Stomach (tissue), 19 donors: ENCODE results near the gene MLIP. TPM values are rescaled to one million over a fixed set of nuclear protein-coding genes. Genes with fewer than 3 reads are reported as not detected.

Experiments
- DNase-seq, 2 donors: peaks; one replicate each; pipeline versions ENCODE4 v3.0.0 to v3.0.0-alpha.2; 2013 to 2019
- H3K27ac ChIP-seq, 5 donors: fragments of 200-600 bp in 4 of 5; sonication (generic) in 4 of 5; one replicate each; pipeline ENCODE4 v1.5.1; 2013 to 2019; ENCODE audit warnings: mild to moderate bottlenecking in 1 of 5, moderate library complexity in 1 of 5
- H3K27me3 ChIP-seq, 3 donors: fragments of 200-600 bp; sonication (generic); one replicate each; pipeline ENCODE4 v1.5.1; 2017 to 2019; ENCODE audit warnings: mixed run types in 1 of 3
- H3K36me3 ChIP-seq, 4 donors: fragments of 200-600 bp; sonication (generic); 1 replicate in 3 of 4; 2 replicates in 1 of 4; pipeline ENCODE4 v1.5.1; 2016 to 2019
- H3K4me1 ChIP-seq, 4 donors: fragments of 200-600 bp; sonication (generic); one replicate each; pipeline ENCODE4 v1.5.1; 2016 to 2019
- H3K4me3 ChIP-seq, 4 donors: fragments of 200-600 bp; sonication (generic) in 3 of 4; one replicate each; pipeline ENCODE4 v1.5.1; 2016 to 2019; ENCODE audit warnings: mild to moderate bottlenecking in 1 of 4
- H3K9me3 ChIP-seq, 4 donors: fragments of 200-600 bp; sonication (generic); one replicate each; pipeline ENCODE4 v1.5.1; 2016 to 2019
- CTCF ChIP-seq, 7 experiments: fragments of 450-650 bp in 4 of 7; fragments of 200-600 bp in 3 of 7; sonication (generic) in 3 of 7; IDR thresholded peaks; one replicate each; pipeline ENCODE4 v1.5.1; 2016 to 2019; ENCODE audit warnings: antibody characterized with exemption in 7 of 7, control low read depth in 2 of 7, mild to moderate bottlenecking in 1 of 7
- EP300 ChIP-seq: sonication (generic); formaldehyde crosslinking; IDR thresholded peaks from one replicate; pipeline ENCODE4 v1.6.1; 2017; ENCODE audit warnings: antibody characterized with exemption
- POLR2A ChIP-seq, 4 donors: fragments of 450-650 bp; IDR thresholded peaks; one replicate each; pipeline ENCODE4 v1.6.1; 2016; ENCODE audit warnings: antibody characterized with exemption in 4 of 4, control low read depth in 2 of 4, mild to moderate bottlenecking in 1 of 4, moderate library complexity in 1 of 4
- POLR2AphosphoS5 ChIP-seq, 3 donors: sonication (generic); formaldehyde crosslinking; IDR thresholded peaks; one replicate each; pipeline ENCODE4 v1.6.1; 2016; ENCODE audit warnings: antibody characterized with exemption in 3 of 3
- WGBS, 5 donors: extraction: QIAGEN DNeasy Blood & Tissue Kit in 3 of 5; methylation state at CpG; one replicate each; pipeline versions ENCODE4 v1.1.5 to v1.1.7; 2013 to 2018; 5-methylcytosine and 5-hydroxymethylcytosine counted together
- intact Hi-C: fragments of 100-400 bp; cut with DNase I; formaldehyde crosslinking; loops from one replicate; pipeline ENCODE4 v1.15.1; 2023; ENCODE audit warnings: low total_unique reads
- long read RNA-seq, 10 donors: transcript quantifications; one replicate each; lab custom pipeline, GENCODE V29; 2026
- polyA plus RNA-seq, 3 donors: library from polyadenylated mRNA; stranded (reverse); fragments of 200-250 nt; gene quantifications; one replicate each; pipeline ENCODE4 v1.2.3, GENCODE V29; 2013
- total RNA-seq, 5 donors: library from RNA; depleted of rRNA; stranded (reverse); fragments of >200 nt; gene quantifications; one replicate each; pipeline versions ENCODE4 v1.1.0 to v1.2.3, GENCODE V29; 2014 to 2016
- donor health status: healthy with polysubstance abuse.
- donor health status: Bipolar disorder and iron deficiency.
- donor health status: healthy.

Gene MLIP
- total RNA-seq (not detected), polyA plus RNA-seq (under 1 TPM in 1 of 3 donors, not detected in 2; 0.48 TPM)
- long read RNA-seq, donor 1, result 0 reads
- long read RNA-seq, donor 2, result 0 reads
- long read RNA-seq, donor 3, result 0 reads
- long read RNA-seq, donor 4, result 0 reads
- long read RNA-seq, donor 5, result 0 reads
- long read RNA-seq, donor 6, result 0 reads
- long read RNA-seq, donor 7, result 0 reads
- long read RNA-seq, donor 8, result 0 reads
- long read RNA-seq, donor 9, result 0 reads
- long read RNA-seq, donor 10, result 0 reads

GRCh38 chr6:54111341-54112045, at the start of gene MLIP:
Gene MLIP, plus strand, starts transcription at chr6:54111443. Its CDS starts 37 bp downstream, at chr6:54111480.
- no peak for TF ChIP-seq POLR2AphosphoS5 (IDR thresholded peaks at IDR 0.05)
- no peak for TF ChIP-seq POLR2A (IDR thresholded peaks at IDR 0.05)
- TF ChIP-seq EP300, result no peak
- no peak for TF ChIP-seq CTCF (IDR thresholded peaks at IDR 0.05)
- WGBS, 5 donors, result 46 to 58% (median 51%) methylated on average over 10 of the region's 10 CpGs
- intact Hi-C loops, result no loop called here

GRCh38 chr6:54063228-54063539, 48.1 kb upstream of the MLIP start:
- Histone ChIP-seq H3K9me3 (no peaks in the 10 kb centered on the region), H3K4me1 (peaks cover 0 to 18% (median 0%) of the 10 kb centered on the region in 4 donors), H3K4me3 (no peak overlapping the region), H3K27me3 (no peaks in the 10 kb centered on the region), H3K36me3 (no peaks in the 10 kb centered on the region), H3K27ac (no peak overlapping the region)
- intact Hi-C loops, result no loop called here
- no peak for DNase-seq
- TF ChIP-seq CTCF (IDR thresholded peaks at IDR 0.05) (no peak), POLR2AphosphoS5 (IDR thresholded peaks at IDR 0.05) (no peak), EP300 (no peak), POLR2A (IDR thresholded peaks at IDR 0.05) (no peak)
- WGBS, 5 donors, result 96 to 100% (median 97%) methylated on average over 3 of the region's 3 CpGs

More at GRCh38 chr6:54111341-54112045, at the start of gene MLIP:
- Histone ChIP-seq H3K27ac (no peak within 1 kb of the TSS), H3K4me3 (no peak within 1 kb of the TSS), H3K4me1 (peaks cover 0 to 6% (median 0%) of the 10 kb centered on the region in 4 donors), H3K9me3 (no peaks in the 10 kb centered on the region), H3K27me3 (no peaks in the 10 kb centered on the region), H3K36me3 (no peaks in the 10 kb centered on the region)
- DNase-seq, result no peak

- no peak for TF ChIP-seq POLR2A (IDR thresholded peaks at IDR 0.05)
- no peak for TF ChIP-seq CTCF (IDR thresholded peaks at IDR 0.05)
- Histone ChIP-seq H3K36me3 (no peaks in the 10 kb centered on the region), H3K4me1 (no peaks in the 10 kb centered on the region), H3K9me3 (no peaks in the 10 kb centered on the region), H3K27ac (no peak overlapping the region), H3K4me3 (no peak overlapping the region), H3K27me3 (no peaks in the 10 kb centered on the region)
- intact Hi-C loops, result no loop called here
- 71 to 81% methylated on average over 2 of the region's 2 CpGs; no CpG with 5 or more reads in 3 of the 5 donors for WGBS, 5 donors
- DNase-seq, result no peak
These were observed 42.5 kb upstream of the MLIP start for GRCh38 chr6:54068694-54069093.

- 46 to 71% (median 49%) methylated on average over 3 of the region's 3 CpGs for WGBS, 5 donors
- no peaks in the 10 kb centered on the region for H3K9me3 ChIP-seq
These were observed 41.2 kb upstream of the MLIP start for GRCh38 chr6:54070025-54070424.

More at GRCh38 chr6:54070025-54070424, 41.2 kb upstream of the MLIP start:
- Histone ChIP-seq H3K27me3 (no peaks in the 10 kb centered on the region), H3K4me3 (peak overlapping the region in 1 of 4 donors; percentile 16), H3K36me3 (no peaks in the 10 kb centered on the region), H3K4me1 (no peaks in the 10 kb centered on the region), H3K27ac (no peak overlapping the region)
- TF ChIP-seq CTCF (IDR thresholded peaks at IDR 0.05) (no peak), EP300 (no peak), POLR2A (IDR thresholded peaks at IDR 0.05) (no peak), POLR2AphosphoS5 (IDR thresholded peaks at IDR 0.05) (no peak)
- DNase-seq, result no peak
- intact Hi-C loops, result no loop called here
